ENCODE measurements around the gene ETS1.

ETS1 gene

GRCh38 chr11:128421577-128422330 lies 165.6 kb downstream of the ETS1 start:
- no peak for DNase-seq

GRCh38 chr11:128420951-128421350 lies 166.4 kb downstream of the ETS1 start:
- no peak for DNase-seq

- no peak for DNase-seq
Observed at GRCh38 chr11:128420265-128420664, 167.1 kb downstream of the ETS1 start.

- no peak for DNase-seq
Observed at GRCh38 chr11:128419012-128419767, 168.2 kb downstream of the ETS1 start.

- no peak for DNase-seq
Observed at GRCh38 chr11:128417607-128418324, 169.6 kb downstream of the ETS1 start.

GRCh38 chr11:128416976-128417375 lies 170.4 kb downstream of the ETS1 start:
- DNase-seq = no peak

GRCh38 chr11:128415539-128415938 lies 171.8 kb downstream of the ETS1 start:
- no peak for DNase-seq

- DNase-seq = peak in 1 of 5 donors; percentile 28
Observed at GRCh38 chr11:128412847-128413791, 174.2 kb downstream of the ETS1 start.

GRCh38 chr11:128411812-128412211 lies 175.5 kb downstream of the ETS1 start:
- no peak for DNase-seq

- DNase-seq = no peak
Observed at GRCh38 chr11:128411150-128411549, 176.2 kb downstream of the ETS1 start.

- DNase-seq = no peak
Observed at GRCh38 chr11:128409476-128409875, 177.9 kb downstream of the ETS1 start.

Measured in T-helper 1 cell (primary cell).